Measurements from ENCODE around the gene AGAP3. TPM values are rescaled to one million over a fixed set of nuclear protein-coding genes. Genes with fewer than 3 reads are reported as not detected.

The AGAP3 gene
- total RNA-seq, 4 donors from 2014 or later = 49.0 to 75.2 (median 66.2) TPM

- H3K4me3 ChIP-seq (replicated peaks in 1 of 3) = no peak overlapping the region
- WGBS, 2 donors = 95 to 96% methylated on average over 20 to 21 of the region's 21 CpGs
- DNase-seq = no peak
- no peaks in the 10 kb centered on the region for H3K27me3 ChIP-seq
- no peak overlapping the region for H3K27ac ChIP-seq
- peaks cover 80% of the 10 kb centered on the region in 2 donors for H3K36me3 ChIP-seq
- intact Hi-C loops (cut with DNase I) = no loop called here
- no peaks in the 10 kb centered on the region for H3K4me1 ChIP-seq
- H3K9me3 ChIP-seq = no peaks in the 10 kb centered on the region
- TF ChIP-seq CTCF (IDR thresholded peaks at IDR 0.05) = no peak
- no peak for TF ChIP-seq POLR2A (IDR thresholded peaks at IDR 0.05)
Observed at GRCh38 chr7:151132461-151133205, 46.4 kb downstream of the AGAP3 start.

- H3K27me3 ChIP-seq = no peaks in the 10 kb centered on the region
- no peaks in the 10 kb centered on the region for H3K4me1 ChIP-seq
- H3K27ac ChIP-seq = no peak overlapping the region
- H3K9me3 ChIP-seq = no peaks in the 10 kb centered on the region
- H3K36me3 ChIP-seq = peaks cover 80 to 84% of the 10 kb centered on the region in 2 donors
- no peak overlapping the region for H3K4me3 ChIP-seq (replicated peaks in 1 of 3)
- no peak for TF ChIP-seq CTCF (IDR thresholded peaks at IDR 0.05)
- no peak for TF ChIP-seq POLR2A (IDR thresholded peaks at IDR 0.05)
- intact Hi-C loops (cut with DNase I) = no loop called here
- 93 to 96% methylated on average over 10 to 16 of the region's 16 CpGs for WGBS, 2 donors
- no peak for DNase-seq
Observed at GRCh38 chr7:151133266-151133985, 47.2 kb downstream of the AGAP3 start.

- H3K9me3 ChIP-seq = no peaks in the 10 kb centered on the region
- H3K4me1 ChIP-seq = no peaks in the 10 kb centered on the region
- no peak for TF ChIP-seq POLR2A (IDR thresholded peaks at IDR 0.05)
- TF ChIP-seq CTCF (IDR thresholded peaks at IDR 0.05) = no peak
- intact Hi-C loops (cut with DNase I) = no loop called here
- DNase-seq = peak in 1 of 2 donors; percentile 1
- H3K36me3 ChIP-seq = peaks cover 73 to 78% of the 10 kb centered on the region in 2 donors
- H3K27ac ChIP-seq = no peak overlapping the region
- H3K27me3 ChIP-seq = no peaks in the 10 kb centered on the region
- WGBS, 2 donors = 93% methylated on average over 12 to 23 of the region's 24 CpGs
- no peak overlapping the region for H3K4me3 ChIP-seq (replicated peaks in 1 of 3)
Observed at GRCh38 chr7:151133986-151134742, 47.9 kb downstream of the AGAP3 start.

- no peak for DNase-seq
- Histone ChIP-seq H3K36me3 (peaks cover 65 to 70% of the 10 kb centered on the region in 2 donors), H3K4me3 (replicated peaks in 1 of 3) (no peak overlapping the region), H3K4me1 (no peaks in the 10 kb centered on the region), H3K9me3 (no peaks in the 10 kb centered on the region), H3K27ac (no peak overlapping the region), H3K27me3 (no peaks in the 10 kb centered on the region)
- TF ChIP-seq POLR2A (IDR thresholded peaks at IDR 0.05) (no peak), CTCF (IDR thresholded peaks at IDR 0.05) (no peak)
- intact Hi-C loops (cut with DNase I) = no loop called here
- WGBS, 2 donors = 95 to 97% methylated on average over 14 of the region's 14 CpGs
Observed at GRCh38 chr7:151134743-151135524, 48.7 kb downstream of the AGAP3 start.
